ENCODE data around the gene TTLL11.

Gene TTLL11

DNA sequence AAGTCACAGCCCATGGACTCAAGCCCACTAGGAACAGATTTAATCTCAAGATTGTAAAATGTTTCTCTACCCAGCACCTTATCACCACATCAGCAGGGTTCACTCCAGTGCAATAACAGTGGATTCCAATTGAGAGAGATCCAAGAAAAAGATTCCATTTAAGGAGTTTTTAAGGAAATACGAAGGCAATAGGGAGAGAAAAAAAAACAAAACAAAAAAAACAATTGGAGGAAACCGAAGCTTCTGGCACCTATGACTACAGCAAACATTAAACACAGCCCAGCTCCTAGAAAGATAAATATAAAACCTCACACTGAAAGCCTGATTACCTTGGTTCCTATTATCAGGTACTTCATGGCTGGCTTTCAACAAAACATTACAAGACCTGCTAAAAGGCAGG lies 249.0 kb downstream of the TTLL11 start:
- no peak for DNase-seq

DNA sequence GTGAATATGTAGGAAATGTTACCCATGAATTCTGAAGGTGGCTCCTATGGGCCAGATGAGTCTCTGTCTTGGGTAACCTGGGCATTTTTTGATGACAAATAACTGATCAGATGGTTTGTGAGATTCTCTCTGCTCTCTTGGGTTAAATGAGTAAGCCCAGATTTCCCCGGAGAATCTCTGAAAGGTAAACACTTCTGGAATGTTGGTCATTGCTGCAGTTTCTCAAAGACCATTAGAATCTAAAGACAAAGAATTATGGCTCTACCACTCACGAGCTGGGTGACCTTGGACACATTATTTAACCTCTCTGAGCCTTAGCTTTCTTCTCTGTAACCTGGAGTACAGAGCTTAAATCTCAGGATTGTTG lies 250.5 kb downstream of the TTLL11 start:
- DNase-seq = no peak

DNA sequence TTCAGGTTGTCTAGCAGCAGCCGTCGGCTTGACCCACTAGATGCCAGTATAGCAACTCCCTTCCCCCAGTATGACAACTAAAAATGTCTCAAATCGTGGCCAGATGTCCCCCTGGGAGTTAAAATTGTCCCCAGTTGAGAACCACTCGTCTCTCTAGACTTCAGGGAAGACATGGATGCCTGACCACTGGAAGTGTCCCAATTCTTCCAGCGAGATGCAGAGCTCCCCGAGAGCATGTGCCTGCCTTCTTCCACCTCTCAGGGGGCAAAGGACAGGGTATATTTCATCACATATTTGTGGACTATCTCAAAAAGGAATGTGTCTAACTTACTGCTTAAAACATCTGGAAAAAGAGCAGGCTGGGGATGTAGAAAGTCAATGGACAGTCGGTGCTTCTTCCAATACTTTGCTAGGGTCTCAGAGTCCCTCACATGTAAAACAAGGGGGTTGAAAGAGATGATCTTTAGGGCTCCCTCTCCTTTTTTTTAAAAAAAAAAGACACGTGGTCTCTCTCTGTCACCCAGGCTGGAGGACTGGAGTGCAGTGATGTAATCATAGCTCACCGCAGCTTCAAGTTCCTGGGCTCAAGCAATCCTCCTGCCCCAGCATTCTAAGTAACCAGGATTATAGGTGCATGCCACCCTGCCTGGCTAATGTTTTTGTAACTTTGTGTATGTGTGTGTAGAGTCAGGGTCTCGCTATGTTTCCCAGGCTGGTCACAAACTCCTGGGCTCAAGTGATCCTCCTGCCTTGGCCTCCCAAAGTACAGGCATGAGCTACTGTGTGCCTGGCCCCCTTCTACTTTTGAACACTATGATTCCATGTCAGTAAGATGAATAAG lies 251.1 kb downstream of the TTLL11 start:
- no peak for DNase-seq

DNA sequence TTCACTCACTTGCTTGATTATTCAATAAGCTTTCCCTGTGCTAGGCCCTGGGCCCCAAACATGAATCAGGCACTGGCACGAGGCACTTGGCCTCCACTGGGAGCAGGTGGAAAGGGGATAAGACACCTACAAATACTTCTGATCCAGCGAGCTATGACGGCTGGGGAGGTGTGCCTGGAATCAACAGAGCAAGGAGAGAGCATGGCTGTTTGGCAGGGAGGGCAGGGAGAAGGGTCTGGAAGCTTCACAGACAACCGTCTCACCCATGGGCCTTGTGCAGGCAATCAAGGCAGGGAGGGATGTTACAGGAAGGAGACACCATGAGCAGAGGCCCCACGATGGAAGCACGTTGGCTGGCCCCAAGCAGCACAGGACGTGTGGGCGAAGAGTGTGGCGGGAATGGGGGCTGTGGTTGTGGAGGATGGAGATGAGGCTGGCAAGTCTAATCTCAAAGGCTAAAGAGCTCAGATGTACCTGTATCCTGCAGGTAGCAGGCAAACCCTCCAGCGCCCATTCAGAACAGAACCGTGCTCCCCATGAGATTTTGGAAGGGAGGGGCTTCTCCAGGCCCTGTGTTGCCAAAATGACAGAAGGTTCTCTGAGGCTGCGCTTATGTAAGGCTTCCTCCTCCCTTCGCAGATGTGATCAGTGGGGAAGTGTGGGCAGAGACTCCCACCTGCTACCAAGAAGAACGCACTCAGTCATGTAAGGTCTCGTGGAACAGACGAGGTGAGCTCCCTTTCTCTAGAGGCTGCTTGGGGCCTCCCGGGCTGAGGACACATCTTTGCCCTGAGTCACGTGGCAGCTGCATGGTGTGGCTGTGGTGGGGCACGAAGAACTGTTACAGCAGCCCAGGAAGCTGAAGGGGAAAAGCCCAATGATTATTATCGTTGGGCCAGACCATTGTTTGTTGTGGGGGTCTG lies 252.0 kb downstream of the TTLL11 start:
- no peak for DNase-seq

DNA sequence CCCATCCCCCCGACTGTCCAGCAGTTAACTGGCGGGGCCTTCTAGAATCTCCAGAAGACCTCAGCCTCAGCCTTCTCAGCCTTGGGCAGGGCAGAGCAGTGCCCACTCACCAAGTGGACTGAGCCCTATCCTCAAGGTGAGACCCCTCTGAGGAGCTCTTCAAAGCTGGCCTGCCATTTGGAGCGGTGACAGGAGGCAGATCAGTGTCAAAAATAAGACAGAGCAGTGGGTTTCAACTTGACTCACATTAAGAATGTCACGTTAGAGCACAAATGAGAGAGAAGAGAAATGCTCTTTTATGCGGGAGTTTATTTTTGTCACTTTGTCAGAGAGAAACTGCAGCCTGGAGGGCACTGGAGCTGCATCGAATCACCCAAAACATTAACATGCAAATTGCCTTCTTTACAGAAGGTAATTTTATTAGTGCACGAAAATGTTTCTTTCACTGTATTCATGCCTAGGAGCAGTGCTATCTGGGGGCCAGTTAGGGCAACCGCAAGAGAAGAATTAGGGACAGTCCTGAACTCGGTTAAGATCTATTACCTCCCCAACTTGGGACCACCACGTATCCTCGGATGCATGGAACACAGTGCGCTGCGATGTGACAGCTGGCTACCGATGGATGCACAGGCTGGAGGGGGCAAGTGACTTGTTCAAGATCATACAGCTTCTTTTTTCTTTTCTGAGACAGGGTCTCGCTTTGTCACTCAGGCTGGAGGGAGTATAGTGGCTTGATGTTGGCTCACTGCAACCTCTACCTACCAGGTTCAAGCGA lies 253.2 kb downstream of the TTLL11 start:
- peak; percentile 59 for DNase-seq

DNA sequence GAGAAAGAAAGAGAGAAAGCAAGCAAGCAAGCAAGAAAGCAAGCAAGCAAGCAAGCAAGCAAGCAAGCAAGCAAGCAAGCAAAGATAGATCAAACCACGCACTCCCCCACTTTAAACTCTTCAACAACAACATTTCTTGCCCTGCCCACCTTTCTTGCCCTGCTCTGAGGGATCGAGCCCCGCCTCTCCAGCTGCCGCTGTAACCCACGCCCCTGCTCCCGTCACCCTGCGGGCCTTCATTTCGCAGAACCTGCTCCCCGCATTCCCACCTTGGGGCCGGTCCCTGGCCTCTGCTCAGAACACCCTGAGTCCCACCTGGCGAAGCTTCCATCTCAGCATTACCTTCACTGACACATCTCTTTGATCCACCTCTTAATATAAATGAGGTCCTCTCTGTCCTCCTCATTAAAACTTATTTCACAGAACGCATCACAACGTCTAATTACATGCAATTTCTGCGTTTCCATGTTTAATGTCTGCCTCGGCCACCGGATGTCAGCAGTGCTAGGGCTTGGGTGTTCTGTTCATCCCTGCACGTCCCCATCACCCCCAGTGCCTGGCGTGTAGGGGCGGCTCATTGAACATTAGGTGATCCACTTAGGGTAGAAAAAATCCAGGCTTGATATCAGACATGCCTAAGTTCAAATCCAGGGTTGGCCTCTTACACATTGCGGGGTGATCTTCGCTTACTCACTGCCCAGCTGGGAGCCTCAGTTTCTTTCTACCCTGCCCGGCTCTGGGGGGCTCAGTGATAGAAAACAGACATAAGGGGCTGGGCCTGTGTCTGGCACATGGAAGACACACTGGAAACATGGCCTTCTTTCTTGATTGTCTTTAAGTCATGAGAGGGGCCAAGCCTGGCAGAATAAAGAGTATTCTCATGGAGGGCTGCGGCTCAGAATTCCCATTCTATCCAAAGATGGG lies 254.1 kb downstream of the TTLL11 start:
- no peak for DNase-seq

DNA sequence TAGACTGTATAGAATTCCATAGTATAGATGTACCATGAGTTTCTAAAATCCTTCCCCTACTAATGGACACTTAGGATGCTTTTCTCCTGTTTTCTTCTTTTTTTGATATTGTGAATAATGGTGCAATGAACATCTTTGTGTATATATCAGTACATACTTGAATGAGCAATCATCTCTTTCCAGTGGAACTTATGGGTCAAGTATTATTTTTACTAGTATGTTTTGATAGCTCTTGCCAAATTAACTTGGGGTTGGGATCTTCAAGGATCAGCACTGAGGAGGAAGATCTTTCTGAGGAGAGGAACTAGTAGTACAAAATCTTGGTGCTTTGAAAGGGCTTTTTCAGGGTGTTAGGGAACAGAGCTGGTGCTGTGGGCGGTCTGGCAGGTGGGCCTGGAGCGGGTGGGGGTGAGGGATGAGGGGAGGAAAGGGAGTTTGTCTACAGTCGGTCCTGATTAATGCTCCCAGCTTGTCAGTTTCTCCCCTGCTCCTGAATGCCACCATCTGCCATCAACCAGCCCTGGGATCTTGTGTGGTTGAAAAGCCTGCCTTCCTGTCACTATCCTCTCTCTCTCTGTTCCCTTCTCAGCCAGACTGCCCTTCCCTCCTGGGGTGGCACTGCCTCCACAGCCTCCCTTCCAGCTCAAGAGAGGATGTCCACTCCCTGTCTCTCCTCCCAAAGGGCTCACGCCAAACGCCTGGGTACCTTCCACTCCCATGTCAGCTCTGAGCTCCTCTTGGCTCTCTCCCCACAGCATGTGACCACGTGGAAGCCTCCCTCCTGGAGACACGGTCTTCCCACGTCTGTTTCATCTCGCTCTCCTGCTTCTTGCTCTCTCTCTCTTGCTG lies 255.8 kb downstream of the TTLL11 start:
- DNase-seq = no peak

DNA sequence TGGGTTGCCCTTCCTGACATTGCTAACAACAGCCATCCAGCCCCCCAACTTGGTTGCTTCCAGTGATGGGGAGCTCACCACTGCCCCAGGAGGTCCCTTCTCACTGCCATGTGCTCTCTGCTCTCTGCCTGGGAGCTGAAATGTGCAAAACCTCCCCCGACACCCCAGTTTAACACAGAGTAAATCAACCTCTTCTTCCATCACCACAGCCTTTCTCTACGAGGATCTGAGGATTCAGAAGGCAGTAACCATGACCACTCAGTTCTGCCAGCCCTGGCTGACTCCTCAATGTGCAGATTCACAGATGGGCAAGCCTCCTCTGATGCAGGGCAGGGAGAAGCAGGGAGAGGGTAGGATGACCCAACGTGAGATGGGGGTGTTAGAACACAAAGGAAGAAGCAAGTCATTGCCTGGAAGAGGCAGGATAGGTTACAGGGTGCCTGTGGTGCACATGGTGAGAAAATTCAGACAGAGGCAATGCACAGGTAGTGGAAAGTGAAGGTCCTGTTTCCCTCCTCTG lies 256.7 kb downstream of the TTLL11 start:
- DNase-seq = no peak

DNA sequence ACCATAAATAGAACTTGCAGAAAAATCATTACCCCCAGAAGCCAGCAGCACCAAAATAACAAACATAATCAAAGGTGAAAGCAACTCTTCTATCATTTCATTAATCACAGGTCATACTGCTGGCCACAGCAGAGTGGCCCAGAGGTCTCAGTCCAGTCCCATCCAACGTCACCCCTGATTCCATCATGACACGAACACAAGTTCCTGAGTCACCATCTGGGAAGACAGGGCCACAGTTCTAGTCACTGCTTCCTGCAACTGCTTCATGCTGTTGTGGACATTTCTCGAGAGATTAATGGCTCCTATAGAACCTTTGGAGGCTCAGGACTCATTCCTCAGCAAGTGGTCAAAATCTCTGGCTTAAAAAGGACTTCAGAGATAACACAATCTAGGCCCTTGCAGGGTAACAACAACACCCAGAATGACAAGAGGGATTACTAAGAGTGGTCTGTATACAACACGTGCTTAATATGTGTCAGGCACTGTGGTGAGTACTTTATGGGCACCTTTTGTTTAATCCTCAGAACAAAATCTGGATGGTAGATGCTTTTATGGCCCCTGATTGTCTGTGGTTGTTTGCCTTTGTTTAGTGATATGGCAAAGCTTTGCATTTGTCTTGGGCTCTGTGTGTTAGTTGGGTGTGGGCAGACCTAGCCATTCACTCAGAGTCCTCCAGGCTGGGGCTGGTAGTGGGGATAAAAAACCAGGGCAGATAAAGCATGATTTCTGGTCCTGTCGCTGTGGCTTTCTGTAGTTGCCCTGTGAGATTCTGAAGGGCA lies 257.3 kb downstream of the TTLL11 start:
- no peak for DNase-seq

DNA sequence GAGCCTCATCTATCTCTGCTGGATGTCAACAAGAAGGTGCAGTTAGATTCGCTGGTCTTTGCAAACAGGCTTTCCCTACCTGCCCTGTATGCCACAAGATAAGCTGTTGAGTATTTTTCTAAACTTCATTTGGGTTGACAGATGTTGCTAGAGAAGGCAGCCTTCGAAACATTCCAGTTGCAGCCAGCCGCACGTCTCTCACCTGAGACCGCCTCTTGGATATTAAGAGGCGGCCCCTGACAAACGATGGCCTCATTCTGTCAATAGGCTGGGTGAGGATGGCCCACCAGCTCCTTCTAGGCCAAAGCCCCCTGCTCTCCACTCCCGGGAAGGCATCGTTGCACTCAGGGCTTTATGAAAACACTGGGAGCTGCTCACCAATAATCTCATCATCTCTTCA lies 260.0 kb downstream of the TTLL11 start:
- DNase-seq = no peak

DNA sequence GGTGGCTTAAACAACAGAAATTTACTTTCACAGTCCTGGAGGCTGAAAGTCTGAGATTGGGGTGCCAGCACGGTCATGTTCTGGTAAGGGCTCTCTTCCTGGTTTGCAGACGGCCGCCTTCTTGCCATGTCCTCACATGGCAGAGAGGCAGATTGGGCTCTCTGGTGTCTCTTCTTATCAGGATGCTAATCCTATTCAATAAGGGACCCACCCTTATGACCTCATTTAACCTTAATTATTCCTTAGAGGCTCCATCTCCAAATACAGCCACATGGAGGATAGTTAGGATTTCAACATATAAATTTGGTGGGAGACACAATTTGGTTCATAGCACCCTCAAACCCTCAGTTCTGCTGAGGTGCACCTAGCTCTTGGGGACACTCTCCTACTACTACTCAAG lies 261.2 kb downstream of the TTLL11 start:
- no peak for DNase-seq

DNA sequence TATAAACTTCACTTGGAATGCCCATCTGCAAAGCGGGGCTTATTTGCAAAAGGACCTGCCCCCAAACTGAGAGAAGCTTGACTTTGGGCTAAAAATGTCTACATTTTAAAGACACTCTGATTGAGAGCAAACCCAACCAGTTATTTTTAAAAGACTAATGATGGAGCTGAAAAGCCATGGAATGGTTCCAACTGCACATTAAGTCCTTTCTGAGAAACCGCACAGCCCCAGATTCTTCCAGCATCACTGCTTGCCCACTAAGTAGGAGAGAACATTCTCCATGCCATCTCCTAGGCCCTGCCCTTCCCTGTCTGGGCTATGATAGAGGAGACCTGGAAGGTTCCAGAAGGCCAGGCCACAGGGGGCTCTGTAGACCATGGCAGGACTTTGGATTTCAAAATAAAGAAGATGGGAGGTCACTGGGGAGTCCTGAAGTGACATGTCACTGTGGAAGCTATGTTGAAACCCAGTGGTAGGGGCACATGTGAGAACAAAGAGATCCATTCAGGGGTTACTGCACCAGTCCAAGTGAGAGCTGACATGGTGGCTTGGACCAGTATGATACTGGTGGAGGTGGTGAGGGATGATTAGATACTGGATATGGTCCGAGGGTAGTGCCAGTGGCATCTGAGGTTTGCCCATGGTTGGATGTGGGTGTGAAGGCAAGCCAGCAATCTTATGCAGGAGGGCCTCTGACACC lies 262.5 kb downstream of the TTLL11 start:
- no peak for DNase-seq

DNA sequence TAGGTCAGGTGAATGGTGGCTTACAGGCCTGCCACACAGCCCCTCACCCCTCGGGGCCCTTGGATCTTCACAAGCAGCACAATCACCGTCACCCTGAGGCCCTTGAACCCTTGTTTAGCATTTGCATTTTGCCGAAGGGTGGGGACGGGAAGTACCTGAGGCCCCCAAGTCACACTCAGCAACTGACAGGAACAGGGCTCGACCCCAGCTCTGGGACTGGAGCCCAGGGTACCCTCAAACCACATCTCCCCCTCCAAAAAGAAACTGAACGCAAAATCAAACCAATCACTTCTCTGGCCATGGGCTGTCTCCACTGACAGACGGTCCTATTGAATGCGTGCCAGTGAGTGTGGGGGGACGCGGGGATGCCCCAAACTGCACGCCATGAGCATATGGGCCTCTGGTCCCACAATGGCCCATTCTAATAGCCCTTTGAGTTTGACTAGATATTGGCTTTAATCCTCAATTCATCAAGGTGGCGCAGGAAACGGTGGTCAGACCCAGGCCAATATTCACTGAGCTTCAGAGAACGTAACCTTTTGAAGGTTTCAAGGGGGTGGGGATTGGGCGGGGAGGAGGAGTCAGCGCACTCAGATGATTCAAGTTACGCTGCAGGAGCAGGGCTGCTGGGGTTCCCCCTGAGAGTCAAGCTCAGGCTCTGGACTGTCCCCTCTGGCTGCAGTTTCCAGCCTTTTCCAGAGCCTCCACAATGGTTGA lies 265.7 kb downstream of the TTLL11 start:
- DNase-seq = no peak

DNA sequence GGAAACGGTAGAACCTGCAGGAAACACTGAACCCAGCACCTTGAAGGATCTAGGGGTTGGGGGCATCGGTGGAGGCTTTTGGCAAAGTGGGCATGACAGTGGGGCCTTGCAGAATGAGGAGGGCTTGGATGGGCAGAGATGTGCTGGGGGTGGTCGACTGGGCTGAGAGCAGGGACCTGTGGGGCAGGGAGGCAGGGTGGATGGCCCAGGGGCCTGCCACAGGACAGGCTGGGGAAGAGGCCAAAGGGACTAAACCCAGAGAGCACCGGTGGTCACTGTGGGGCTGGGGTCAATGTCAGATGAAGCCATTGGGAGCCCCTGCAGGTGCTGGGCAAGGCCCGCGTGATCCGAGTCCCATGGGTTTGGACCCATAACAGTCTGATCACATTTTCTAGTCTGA lies 266.4 kb downstream of the TTLL11 start:
- DNase-seq = no peak

DNA sequence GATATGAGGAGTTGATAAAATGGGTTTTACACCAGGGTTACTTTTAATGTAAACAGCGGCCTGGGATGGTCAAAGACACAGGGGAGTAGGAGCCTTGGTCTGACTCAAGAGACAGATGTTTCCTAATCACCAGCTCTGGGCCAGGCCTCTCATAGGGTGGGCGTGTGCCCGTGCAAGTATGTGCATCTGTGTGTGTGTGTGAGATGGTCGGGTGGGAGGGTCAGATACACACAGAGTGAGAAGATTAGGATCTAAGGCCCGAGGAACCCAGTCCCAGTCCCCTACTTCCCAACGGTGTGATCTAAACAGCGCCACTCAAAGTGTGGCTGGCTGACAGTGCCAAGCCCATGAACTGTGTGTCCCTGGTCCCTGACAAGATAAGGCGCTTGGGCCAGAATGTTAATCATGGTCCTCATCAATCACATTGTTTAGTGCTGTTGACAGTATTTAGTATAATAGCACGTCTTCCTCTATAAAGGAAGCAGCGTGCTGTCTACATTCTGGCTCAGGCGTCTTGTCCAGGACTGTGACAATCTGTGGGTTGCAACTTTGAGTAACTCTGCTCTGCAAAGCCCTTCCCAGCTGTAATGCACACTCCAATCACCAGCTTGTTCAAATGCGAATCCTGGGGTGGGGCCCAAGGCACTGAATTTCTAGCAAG lies 267.9 kb downstream of the TTLL11 start:
- DNase-seq = no peak

DNA sequence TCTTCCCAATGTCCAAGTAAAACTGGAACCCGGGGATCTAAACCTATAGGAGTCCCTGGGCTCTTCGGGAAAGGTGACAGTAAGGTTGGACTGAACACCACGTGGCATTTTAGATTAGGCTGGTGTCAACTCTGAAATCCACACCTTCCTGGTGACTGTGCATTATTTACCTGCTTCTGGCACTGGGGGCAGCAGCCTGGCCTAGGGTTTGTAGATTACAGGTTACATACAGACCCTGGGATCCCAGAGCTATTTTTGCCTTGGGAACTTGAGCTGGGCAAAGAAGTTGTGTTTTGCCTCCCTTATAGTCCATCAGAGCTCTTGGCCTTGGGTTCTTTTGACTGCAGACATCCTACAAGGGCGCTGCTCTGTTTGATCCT lies 268.5 kb downstream of the TTLL11 start:
- no peak for DNase-seq

DNA sequence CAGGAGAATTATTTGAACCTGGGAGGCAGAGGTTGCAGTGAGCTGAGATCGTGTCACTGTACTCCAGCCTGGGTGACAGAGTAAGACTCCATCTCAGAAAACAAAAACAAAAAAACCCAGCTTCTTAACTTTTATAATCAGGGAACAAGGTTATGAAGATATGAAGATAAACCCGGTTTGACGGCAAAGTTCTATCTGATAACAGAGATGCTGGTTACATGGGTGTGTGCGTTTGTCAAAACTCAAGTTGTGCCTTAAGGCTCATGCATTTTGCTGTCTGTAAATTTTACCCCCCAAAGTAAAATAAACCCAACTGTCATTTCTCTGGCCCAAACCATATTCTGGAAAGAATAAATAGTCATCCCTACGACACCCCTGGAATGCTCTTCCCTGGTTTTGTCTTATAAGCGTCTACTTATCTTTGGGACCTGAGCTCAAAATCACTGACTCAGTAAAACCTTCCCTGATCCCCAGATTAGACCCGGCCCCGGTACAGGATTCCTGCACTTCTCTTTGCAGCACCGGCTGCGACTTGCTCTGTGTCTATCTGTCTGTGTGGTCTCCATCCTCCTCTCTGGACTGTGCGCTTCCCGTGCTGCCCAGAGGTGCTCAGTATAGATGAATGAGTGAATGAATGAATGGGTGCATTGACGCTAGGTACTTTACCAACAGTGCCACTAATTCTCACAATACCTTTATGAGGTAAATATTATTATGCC lies 269.5 kb downstream of the TTLL11 start:
- DNase-seq = no peak

All from activated CD4-positive, alpha-beta T cell treated with anti-CD3 and anti-CD28 coated beads, Interleukin-2, Interleukin-6, amounts not matched to agents 100 ng/mL and 50 ng/mL, durations not matched to agents 16 hours and 8 hours (primary cell).